ENCODE measurements around the gene CCDC187. TPM values are rescaled to one million over a fixed set of nuclear protein-coding genes. Genes with fewer than 3 reads are reported as not detected.

CCDC187 gene
- total RNA-seq, 6 experiments from 2014 or later = 0.09 to 0.80 (median 0.62) TPM; not detected in 3

- ATAC-seq = peak in 2 of 4 donors; percentile 2 to 3
- intact Hi-C loops (cut with DNase I) = loop anchor here in 1 of 2 donors (10.0 kb wide), 1 partner anchor 301 kb away; no protein-coding TSS in a partner anchor
These were observed 39.4 kb upstream of the CCDC187 start for GRCh38 chr9:136343121-136343883.

GRCh38 chr9:136342181-136343120 lies 38.6 kb upstream of the CCDC187 start:
- Histone ChIP-seq H3K36me3 (no peaks in the 10 kb centered on the region), H3K4me1 (no peaks in the 10 kb centered on the region), H3K27me3 (no peaks in the 10 kb centered on the region), H3K4me3 (peak overlapping the region in 1 of 3 donors; percentile 29), H3K9me3 (no peaks in the 10 kb centered on the region), H3K27ac (no peak overlapping the region)
- DNase-seq (peak; percentile 78 to 91 (median 80)), ATAC-seq (peak; percentile 55 to 64 (median 60))
- WGBS (ENCODE audit: insufficient coverage, low coverage, low lambda C conversion rate, missing lambda C conversion rate) = 17% methylated on average over 12 of the region's 60 CpGs
- intact Hi-C loops (cut with DNase I) = loop anchor here in 1 of 2 donors (10.0 kb wide), 1 partner anchor 302 kb away; no protein-coding TSS in a partner anchor
- TF ChIP-seq CTCF (IDR thresholded peaks at IDR 0.05) (no peak), POLR2A (IDR thresholded peaks at IDR 0.05) (no peak)

More at GRCh38 chr9:136343121-136343883, 39.4 kb upstream of the CCDC187 start:
- no CpG with 5 or more reads among the region's 23 CpGs for WGBS (ENCODE audit: insufficient coverage, low coverage, low lambda C conversion rate, missing lambda C conversion rate)
- peak in 1 of 3 donors; percentile 73 for DNase-seq
- no peaks in the 10 kb centered on the region for H3K27me3 ChIP-seq
- H3K4me1 ChIP-seq = no peaks in the 10 kb centered on the region
- no peak overlapping the region for H3K27ac ChIP-seq
- H3K9me3 ChIP-seq = no peaks in the 10 kb centered on the region
- H3K36me3 ChIP-seq = no peaks in the 10 kb centered on the region
- no peak overlapping the region for H3K4me3 ChIP-seq
- TF ChIP-seq POLR2A (IDR thresholded peaks at IDR 0.05) (no peak), CTCF (IDR thresholded peaks at IDR 0.05) (no peak)

- Histone ChIP-seq H3K4me3 (no peak overlapping the region), H3K4me1 (no peaks in the 10 kb centered on the region), H3K9me3 (no peaks in the 10 kb centered on the region), H3K27ac (no peak overlapping the region), H3K27me3 (no peaks in the 10 kb centered on the region), H3K36me3 (no peaks in the 10 kb centered on the region)
- DNase-seq (no peak), ATAC-seq (no peak)
- TF ChIP-seq CTCF (IDR thresholded peaks at IDR 0.05) = no peak
- no peak for TF ChIP-seq POLR2A (IDR thresholded peaks at IDR 0.05)
- WGBS (ENCODE audit: insufficient coverage, low coverage, low lambda C conversion rate, missing lambda C conversion rate) = 85% methylated on average over 4 of the region's 10 CpGs
- intact Hi-C loops (cut with DNase I) = loop anchor here in 1 of 2 donors (10.0 kb wide), 1 partner anchor 303 kb away; no protein-coding TSS in a partner anchor
These were observed 37.9 kb upstream of the CCDC187 start for GRCh38 chr9:136341769-136342168.

- intact Hi-C loops (cut with DNase I) = loop anchor here in 1 of 2 donors (10.0 kb wide), 1 partner anchor 304 kb away; no protein-coding TSS in a partner anchor
- WGBS (ENCODE audit: insufficient coverage, low coverage, low lambda C conversion rate, missing lambda C conversion rate) = 12% methylated on average over 3 of the region's 18 CpGs
- no peak overlapping the region for H3K27ac ChIP-seq
These were observed 37.3 kb upstream of the CCDC187 start for GRCh38 chr9:136341042-136341655.

More at GRCh38 chr9:136341042-136341655, 37.3 kb upstream of the CCDC187 start:
- Histone ChIP-seq H3K9me3 (no peaks in the 10 kb centered on the region), H3K36me3 (no peaks in the 10 kb centered on the region), H3K4me1 (no peaks in the 10 kb centered on the region), H3K4me3 (no peak overlapping the region), H3K27me3 (no peaks in the 10 kb centered on the region)
- TF ChIP-seq CTCF (IDR thresholded peaks at IDR 0.05) (no peak), POLR2A (IDR thresholded peaks at IDR 0.05) (no peak)
- ATAC-seq (peak in 1 of 4 donors; percentile 0), DNase-seq (peak in 1 of 3 donors; percentile 87)

Measured in right lobe of liver (tissue), 6 donors.